ENCODE data around the gene GLTPD2.

GLTPD2 gene

DNA sequence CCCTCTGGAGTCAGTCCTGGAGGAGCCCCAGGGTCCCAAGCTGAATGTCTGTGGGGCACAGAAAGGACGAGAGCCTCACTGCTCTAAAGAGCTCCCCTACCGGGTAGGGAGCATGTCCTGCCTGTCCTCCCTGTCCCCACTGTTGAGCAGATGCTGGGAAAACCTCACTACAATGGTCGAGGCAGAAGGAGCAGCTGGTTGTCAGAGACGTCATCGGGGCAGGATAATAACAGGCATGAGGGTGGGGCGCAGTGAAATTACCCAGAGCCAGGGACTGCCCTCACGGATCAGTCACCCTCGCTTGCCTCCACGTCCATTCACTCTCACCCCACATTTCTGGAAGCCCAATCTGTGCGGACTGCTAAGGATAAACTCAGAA, 16.5 kb upstream of the GLTPD2 start:
- no peak for DNase-seq

DNA sequence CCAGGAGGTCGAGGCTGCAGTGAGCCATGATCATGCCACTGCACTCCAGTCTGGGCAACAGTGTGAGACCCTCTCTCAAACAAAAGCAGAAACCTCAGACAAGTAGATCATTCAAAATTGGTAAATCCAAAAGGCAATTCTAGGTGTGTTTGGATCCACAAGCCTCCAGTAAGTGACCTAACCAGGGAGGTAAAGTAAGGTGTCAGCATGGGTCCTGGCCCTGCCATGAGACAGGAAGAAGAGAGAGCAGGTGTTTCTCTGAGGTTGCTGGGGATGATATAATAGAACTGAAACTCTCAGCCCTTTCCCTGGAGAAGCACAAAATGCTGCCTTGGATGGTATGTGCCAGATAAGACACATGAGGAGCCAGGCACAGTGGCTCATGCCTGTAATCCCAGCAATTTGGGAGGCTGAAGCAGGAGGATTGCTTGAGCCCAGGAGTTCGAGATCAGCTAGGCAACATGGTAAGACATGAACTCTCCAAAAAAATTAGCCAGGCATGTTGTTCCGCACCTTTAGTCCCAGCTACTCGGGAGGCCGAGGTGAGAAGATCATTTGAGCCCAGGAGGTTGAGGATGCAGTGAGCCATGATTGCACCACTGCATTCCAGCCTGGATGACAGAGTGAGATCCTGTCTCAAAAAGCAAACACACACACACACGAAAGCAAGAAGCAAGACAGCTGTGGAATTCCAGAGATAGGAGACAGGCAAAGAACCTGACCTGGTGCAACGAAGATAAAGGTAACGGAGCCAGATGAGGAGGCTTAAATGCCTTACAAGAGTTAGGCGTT, 10.6 kb upstream of the GLTPD2 start:
- no peak for DNase-seq

DNA sequence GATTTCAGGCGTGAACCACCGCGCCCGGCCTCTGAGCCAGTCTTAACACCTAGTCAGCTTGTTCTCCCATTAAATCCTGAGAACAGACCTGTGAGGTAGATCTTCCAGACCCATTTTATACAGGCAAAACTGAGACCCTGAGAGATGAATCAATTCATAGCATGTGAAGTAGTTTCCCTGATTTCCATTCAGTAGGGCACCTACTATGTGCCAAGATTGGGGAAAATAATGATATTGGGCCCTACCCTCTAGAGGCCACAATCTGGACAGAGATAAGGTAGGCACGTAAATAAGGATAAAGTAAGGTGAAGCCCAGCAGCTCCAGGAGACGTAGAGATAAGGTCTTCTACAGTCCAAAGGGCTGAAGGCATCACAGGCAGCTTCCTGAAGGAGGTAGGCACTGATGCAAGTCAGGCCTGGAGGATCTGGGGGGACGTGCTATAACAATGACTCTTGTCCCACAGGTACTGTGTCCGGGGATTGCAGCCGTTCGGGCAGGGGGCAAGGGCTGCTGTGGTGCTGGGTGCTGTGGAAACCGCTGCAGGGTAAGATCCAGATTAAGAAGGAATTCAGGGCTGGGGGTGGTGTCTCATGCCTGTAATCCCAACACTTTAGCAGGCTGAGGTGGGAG, 8.3 kb upstream of the GLTPD2 start:
- DNase-seq = no peak

DNA sequence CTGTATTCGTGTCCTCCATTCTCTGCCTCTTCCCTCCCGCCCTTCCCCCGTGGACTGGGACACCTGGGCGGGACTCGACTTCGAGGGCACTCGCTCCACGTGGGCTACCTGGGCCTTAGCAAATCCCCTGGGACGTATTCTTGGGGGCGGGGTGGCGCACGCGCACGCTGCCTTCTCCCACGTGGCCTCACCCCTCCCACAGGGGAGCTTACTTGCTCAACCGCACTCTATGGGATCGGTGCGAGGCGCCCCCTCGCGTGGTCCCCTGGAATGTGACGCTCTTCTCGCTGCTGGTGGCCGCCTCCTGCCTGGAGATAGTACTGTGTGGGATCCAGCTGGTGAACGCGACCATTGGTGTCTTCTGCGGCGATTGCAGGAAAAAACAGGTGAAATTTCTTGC, 6.1 kb upstream of the GLTPD2 start:
- DNase-seq = no peak

DNA sequence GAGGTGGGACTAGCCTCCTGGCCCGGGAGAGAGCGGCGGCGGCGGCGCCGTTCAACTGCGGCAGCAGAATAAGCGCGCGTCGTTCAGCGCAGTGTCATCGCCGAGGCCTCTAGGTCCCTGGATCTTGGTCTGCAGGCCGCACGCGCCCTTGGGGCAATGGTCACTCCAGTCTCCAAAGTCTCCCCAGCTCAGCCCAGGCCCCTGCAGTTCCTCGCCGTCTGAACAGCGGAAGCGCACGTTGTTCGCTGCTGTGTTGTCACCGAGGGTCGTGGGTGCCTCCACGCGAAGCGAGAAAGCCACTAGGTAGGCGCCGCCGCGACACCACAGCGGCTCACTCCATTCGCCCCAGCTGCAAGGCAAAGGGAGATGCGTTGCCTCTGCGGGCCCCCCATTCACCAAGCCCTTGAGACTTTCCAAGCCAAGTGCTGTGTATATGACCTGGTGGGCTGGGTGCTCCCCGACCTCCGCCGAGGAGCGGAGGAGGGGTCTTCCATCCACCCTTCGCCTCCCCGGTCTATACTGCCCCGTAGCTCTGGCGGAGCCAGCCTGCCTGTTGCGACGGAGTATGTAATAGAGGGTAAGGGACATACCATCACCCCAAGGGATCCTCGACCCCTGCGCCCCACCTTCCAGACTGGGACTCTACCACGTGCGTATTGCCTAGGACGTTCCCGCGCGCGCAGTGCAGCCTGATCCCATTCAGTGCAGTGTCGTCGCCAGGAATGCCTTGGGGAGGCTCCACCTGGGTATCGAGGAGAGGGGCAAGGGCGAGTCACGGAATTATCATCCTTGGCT, 3.3 kb upstream of the GLTPD2 start:
- no peak for DNase-seq

DNA sequence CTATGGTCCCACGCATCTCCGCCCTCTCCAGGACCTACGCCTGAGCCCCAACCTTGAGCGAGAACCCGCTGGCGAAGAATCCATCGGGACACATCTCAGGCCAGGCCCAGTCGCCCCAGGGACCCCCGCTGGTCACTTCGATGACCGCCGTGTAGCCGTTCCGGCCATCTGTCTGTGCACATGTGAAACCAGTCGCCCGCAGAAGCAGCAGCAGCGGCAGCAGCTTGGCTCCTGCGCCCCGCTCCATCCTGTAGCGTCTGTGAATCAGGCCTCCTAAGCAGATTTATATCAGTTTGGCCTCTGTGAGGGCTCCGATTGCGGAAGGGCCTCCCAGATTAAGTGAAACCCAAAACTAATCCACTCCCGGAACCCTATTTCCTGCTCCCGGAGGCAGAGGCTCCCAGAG, 2.7 kb upstream of the GLTPD2 start, which contains the start of gene VMO1:
Gene VMO1, minus strand, starts transcription at position 259 of the 406 bp plus-strand sequence. Its CDS starts 12 bp downstream, at position 247.
- peak; percentile 73 for DNase-seq

DNA sequence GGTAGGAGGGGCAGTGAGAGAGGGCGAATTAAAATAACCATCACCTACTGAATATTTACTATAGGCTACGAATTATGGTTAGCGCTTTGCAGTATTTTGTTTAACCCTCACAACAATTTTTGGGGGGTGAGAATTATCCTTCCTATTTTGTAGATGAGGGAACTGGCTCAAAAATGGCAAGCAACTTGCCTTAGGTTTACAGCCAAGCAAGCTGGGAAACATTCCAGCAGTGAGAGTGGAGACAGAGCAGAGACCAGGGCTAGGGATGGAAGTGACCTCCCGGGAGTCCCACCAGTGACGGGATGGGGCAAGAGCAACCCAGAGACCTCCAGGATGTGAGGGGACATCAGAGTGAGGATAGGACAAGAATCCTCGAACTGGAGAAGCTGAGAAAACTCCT, 2.2 kb upstream of the GLTPD2 start:
- no peak for DNase-seq

DNA sequence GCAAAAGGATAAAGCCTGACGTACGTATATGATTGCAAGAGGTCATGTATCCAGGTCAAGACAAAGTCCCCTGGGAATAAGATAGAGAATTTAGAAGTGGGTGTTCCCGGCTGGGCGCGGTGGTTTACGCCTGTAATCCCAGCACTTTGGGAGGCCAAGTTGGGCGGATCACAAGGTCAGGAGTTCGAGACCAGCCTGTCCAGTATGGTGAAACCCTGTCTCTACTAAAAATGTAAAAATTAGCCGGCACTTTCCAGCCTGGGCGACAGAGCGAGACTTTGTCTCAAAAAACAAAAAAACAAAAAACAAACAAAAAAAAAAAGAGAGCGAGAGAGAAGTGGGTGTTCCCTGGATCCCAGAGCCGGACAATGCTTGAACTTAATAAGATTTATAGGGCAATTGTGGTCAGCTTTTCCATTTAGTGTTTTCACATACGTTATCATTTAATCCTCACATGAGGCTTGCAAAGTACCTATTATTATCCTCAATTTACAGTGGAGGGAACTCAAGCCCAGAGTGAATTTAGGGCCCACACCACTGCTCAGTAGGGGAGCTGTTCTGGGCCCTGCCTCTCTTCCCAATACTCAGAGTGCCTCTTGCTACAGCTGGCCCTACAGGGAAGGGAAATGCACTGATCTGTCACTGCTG, 481 bp upstream of the GLTPD2 start:
- DNase-seq = no peak

DNA sequence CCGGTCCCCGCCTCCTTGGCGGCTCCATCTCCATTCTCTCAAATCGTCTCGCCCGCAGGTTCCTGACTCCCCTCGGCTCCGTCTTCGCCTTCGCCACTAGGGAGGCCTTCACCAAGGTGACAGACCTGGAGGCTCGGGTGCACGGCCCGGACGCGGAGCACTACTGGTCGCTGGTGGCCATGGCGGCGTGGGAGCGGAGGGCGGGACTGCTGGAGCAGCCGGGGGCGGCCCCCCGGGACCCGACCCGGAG, 862 bp downstream of the GLTPD2 start:
- DNase-seq = no peak

DNA sequence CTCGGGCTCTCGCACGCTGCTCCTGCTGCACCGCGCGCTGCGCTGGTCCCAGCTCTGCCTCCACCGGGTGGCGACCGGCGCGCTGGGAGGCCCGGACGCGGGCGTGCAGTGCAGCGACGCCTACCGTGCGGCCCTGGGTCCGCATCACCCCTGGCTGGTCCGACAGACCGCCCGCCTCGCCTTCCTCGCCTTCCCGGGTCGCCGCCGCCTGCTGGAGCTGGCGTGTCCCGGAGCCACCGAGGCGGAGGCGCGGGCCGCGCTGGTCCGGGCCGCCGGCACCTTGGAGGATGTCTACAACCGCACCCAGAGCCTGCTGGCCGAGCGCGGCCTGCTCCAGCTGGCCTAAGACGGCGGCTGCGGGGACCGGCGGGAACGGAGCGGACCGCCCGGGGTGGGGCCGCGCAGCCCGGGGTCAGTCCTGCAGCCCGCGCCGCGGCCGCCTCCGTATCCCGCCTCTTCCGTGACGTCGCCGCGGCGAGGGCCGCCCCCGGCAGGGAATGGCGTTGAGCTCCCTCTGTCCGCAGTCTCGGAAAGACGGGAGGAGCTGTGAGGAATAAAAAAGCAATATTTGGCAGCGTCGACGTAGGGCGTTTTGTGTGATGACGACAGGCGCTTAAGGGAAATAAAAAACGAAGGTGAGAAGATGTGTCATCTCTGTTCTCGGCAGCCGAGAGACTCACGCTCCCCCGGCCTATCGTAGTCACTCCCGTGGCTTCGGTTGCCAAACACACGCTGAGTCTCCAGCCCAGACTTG, 1.4 kb downstream of the GLTPD2 start:
- peak; percentile 66 for DNase-seq

DNA sequence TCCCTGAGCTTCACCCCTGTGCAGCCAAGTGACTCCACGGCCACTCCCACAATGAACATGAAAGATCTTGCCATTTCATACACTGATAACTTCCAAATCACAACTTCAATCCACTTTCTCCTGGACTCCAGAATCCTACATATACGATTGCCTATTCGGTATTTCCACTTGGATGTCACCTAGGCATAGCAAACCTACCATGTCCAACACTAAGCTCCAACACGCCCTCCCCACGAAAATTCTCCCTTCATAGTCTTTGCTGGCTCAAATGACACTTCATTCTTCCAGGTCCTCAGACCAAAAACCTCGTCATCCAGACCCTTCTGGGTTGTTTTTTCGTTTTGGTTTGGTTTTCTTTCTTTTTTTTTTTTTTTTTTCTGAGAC, 1.9 kb downstream of the GLTPD2 start:
- DNase-seq = no peak

DNA sequence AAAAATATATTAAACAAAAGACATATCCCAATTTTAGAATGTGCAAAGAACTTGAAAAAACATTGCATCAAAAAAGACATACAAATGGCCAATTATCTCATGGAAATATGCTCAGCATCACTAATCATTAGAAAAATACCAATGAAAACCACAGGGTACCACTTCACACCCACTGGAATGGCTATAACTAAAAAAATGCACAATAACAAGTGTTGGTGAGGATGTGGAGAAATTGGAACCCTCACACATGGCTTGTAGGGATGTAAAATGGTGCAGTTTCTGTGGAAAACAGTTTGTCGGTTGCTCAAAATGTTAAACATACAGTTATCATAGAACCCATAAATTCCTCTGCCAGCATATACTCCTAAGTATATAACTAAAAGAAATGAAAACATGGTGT, 6.4 kb downstream of the GLTPD2 start:
- no peak for DNase-seq

DNA sequence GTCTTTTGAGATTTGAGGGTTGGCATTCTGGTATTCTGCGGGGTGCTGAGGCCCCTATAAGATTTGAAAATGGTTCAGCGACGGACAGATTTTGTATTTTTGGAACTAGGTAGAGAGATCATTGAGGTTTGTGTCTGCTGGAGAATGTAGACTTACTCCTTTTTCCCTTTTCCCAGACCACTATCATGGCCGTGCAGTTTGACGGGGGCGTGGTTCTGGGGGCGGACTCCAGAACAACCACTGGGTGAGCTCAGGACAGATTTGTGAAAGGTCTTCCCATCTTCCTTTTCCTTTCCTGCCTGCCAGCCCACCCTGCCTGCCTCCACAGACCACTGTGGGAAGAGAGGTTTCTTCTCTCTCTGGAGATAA, 7.8 kb downstream of the GLTPD2 start:
- DNase-seq = no peak

DNA sequence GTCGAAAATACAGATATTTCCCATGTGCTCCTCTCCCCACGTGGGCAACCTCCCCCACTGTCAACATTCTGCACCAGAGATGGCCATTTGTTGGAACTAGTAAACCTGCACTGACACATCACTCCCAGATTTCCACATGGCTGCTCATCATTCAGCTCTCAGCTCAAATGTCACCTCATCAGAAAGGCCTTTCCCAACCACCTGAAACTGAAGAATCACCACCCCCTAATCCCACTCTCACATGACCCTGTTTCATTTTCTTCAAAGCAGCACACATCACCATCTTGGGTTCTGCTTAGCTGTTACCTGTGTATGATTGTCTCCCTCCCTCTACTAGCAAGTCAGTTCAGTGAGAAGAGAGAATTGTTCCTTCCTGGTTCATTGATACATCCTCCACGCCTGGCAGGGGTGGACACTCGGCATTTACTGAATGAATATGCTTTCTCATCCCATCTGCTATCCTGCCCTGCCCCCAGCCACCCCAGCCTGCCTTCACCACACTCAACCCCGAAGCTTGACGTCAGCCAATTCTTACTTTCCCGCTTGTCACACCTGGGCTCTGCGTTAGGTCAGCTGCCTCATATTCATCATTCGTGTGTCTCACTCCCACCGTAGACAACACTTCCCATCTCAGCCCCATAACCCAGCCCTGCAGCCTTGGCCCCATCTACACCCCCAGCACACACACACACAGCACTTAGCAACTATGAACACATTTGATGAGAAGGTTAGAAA, 11.9 kb downstream of the GLTPD2 start:
- DNase-seq = no peak

DNA sequence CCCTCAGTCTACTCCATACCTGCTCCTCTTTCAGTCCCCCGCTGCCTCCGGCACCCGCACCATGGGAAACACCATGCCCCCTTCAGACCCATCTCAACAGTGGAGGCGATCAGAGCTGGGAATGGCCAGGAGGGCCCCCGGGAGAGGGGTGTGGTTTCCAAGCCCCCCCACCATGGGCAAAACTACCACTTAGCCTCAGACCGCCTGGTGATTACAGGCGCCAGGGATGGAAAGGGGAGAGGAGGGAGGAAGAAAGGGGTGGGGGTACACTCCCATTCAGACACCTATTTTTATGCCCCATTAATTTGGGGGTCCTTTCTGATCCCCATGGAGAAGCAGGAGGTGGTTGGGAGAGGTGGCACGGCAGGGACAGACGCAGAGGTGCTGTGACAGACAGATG, 13.5 kb downstream of the GLTPD2 start, which contains the start of gene C17orf114:
Gene C17orf114, minus strand, starts transcription at position 101 of the 400 bp plus-strand sequence.
- no peak for DNase-seq

DNA sequence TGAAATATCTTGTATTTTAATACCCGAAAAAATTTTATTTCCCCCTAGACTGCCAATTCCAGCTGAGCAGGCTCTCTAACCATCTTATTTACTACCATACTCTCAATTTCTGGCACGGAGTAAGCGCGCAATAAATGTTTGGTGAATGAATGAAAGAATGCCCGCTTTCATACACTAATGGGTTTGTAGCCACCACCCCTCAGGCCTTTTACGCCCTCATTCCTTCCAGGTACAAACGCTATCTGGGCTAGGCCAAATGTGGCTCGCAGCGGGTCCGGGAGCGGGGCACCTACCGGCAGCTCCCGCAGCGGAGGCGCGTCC, 17.7 kb downstream of the GLTPD2 start:
- DNase-seq = no peak

DNA sequence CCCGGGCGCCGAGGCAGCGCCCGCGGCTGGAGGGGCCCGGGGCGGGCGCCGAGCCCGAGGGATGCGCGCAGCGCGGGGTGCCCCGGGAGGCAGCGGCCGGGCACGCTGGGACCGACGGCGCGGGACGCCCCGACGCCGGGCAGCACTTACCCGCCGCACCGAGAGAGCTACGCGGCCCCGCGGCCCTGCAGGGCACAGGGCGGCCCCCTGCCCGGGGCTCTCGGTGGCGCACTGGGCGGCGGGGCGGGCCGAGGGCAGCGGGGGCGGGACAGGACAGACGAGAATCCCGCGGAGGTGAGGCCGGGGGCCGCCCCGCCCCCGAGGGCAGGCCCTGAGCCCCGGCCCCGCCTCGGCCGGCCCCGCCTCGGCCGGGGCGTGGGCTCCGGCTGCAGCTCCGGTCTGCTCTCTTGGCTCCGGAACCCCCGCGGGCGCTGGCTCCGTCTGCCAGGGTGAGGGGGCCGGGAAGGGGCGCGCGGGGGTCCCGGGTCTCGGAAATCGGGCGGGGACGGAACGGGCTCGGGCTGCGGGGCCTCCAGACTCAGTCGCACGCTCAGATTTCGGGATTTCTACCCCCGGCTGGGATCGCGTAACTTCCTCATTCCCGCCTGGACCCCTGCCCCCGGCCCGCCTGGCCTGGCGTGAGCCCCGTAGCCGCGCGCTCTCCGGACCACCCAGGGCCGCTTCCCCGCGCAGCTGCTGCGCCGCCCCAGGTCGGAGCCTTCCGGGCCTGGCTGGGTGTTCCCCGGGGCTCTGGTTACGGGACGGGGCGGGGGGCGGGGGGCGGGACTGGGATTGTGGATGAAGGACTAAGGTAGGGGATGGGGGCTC, 18.2 kb downstream of the GLTPD2 start, which contains the start of gene PLD2:
Gene PLD2, plus strand, starts transcription at position 376 of the 828 bp plus-strand sequence. CDS start 621 bp downstream, outside the sequence.
- DNase-seq = peak; percentile 54

DNA sequence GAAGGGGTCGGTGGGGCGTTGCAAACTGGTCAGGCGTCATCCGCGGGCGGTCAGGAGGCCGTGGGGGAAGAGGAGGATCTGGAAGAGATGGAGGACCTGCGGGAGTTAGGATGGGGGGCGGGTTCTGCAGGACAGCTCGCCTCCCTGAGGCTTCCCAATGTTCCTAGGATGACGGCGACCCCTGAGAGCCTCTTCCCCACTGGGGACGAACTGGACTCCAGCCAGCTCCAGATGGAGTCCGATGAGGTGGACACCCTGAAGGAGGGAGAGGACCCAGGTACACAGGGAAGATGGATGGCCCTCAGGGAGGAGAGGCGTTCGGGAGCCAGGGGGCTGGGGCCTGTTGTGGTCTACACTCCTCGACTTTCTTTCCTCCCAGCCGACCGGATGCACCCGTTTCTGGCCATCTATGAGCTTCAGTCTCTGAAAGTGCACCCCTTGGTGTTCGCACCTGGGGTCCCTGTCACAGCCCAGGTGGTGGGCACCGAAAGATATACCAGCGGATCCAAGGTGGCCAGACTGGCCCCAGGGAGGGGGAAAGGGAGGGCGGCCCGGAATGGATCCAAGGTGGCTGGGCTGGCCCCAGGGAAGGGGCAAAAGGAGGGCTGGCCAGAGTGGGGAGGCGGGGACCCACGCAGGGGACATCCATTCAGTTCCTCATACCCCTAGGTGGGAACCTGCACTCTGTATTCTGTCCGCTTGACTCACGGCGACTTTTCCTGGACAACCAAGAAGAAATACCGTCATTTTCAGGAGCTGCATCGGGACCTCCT, 19.0 kb downstream of the GLTPD2 start:
- DNase-seq = no peak

DNA sequence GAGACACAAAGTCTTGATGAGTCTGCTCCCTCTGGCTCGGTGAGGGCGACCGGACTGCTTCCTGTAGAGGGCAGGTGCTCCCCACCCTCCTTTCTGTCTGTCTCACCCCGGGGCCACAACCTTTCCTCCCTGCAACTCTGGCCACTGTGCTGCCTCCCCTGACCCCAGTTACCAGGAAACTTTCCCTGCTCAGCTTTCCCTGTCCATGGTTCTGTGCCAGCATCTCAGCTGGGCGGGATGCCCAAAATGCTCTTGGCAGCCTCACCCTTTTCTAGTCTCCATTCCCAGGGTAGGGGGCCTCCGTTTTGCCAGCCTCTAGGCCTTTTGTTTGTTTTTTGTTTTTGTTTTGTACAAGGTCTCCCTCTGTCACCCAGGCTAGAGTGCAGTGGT, 19.6 kb downstream of the GLTPD2 start:
- no peak for DNase-seq

DNA sequence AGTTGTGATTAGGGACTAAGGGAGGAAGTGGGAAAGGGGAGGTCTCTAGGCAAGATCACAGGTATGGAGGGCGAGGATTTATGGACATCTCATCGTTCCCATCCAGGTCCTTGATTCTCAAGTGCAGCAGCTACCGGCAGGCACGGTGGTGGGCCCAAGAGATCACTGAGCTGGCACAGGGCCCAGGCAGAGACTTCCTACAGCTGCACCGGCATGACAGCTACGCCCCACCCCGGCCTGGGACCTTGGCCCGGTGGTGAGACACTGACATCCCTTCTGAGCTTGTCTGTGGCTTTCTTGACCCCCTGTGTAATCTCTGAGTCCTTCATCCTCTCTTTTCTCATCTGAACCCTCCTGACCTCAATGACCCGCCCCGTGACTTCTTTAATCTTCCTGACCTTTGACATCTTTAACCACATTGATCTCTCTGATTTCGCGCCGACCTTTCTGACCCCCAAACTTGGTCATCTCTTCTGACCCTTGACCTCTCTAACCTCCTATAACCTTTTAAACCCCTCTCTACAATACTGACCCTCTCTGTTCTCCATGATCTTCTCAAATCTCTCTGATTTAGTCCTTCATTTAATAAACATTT, 22.0 kb downstream of the GLTPD2 start:
- no peak for DNase-seq
